Fibroblast of villous mesenchyme (primary cell): ENCODE data around the gene KANSL3. TPM values are rescaled to one million over a fixed set of nuclear protein-coding genes. Genes with fewer than 3 reads are reported as not detected.
A peak's percentile ranks its signal among the peaks of the same experiment; 100 is the strongest.

Source experiments
- DNase-seq: peaks from one replicate; pipeline ENCODE4 v3.0.0-alpha.2; 2010; ENCODE audit warnings: low read depth
- H3K4me3 ChIP-seq: 2 replicates; pipeline ENCODE4 v1.5.1; 2011; ENCODE audit warnings: low read depth, mild to moderate bottlenecking, low read length
- CTCF ChIP-seq: IDR thresholded peaks from 2 replicates; pipeline ENCODE4 v1.5.1; 2012; ENCODE audit warnings: low read depth, mild to moderate bottlenecking, low read length; ENCODE audit not compliant: insufficient read depth
- total RNA-seq: library from RNA; depleted of rRNA; stranded (reverse); fragments of >200 nt; gene quantifications from 2 replicates; pipeline ENCODE4 v1.2.3, GENCODE V29; 2012

The KANSL3 gene
- total RNA-seq = 35.4 and 37.4 TPM in 2 replicates

GRCh38 chr2:96638144-96639121 lies at the start of gene KANSL3:
KANSL3 (minus strand) TSS chr2:96638312; CDS start chr2:96637135, 1,177 bp downstream.
- no peak for TF ChIP-seq CTCF
- peak; percentile 96 for DNase-seq
- H3K4me3 ChIP-seq = peak within 1 kb of the TSS; percentile 67

GRCh38 chr2:96687266-96687665 lies 49.2 kb upstream of the KANSL3 start:
- no peak overlapping the region for H3K4me3 ChIP-seq
- no peak for TF ChIP-seq CTCF
- no peak for DNase-seq

- peak; percentile 58 for DNase-seq
- no peak for TF ChIP-seq CTCF
- H3K4me3 ChIP-seq = no peak overlapping the region
Measured at GRCh38 chr2:96685577-96686459, 47.7 kb upstream of the KANSL3 start.

GRCh38 chr2:96684883-96685576 lies 46.9 kb upstream of the KANSL3 start:
- DNase-seq = peak; percentile 38
- TF ChIP-seq CTCF = no peak
- no peak overlapping the region for H3K4me3 ChIP-seq

GRCh38 chr2:96683972-96684820 lies 46.1 kb upstream of the KANSL3 start:
- H3K4me3 ChIP-seq = no peak overlapping the region
- no peak for TF ChIP-seq CTCF
- no peak for DNase-seq
